Activated gamma-delta T cell treated with Interleukin-2 at 50 U/mL for 16 hours (primary cell): Measurements from ENCODE around the gene GSTK1.
A peak's percentile ranks its signal among the peaks of the same experiment; 100 is the strongest.
"Not testable (repeated sequence)": the region's sequence is repeated elsewhere in the genome, so short reads cannot be mapped to it uniquely, and the experiment has no call there.

Source experiments
- DNase-seq: peaks from one replicate; pipeline ENCODE4 v3.0.0-alpha.2; 2020

The GSTK1 gene

GRCh38 chr7:143279186-143280098 lies 16.2 kb downstream of the GSTK1 start:
- DNase-seq, result no peak

- no peak for DNase-seq
Measured at GRCh38 chr7:143280160-143280559, 16.9 kb downstream of the GSTK1 start.

- no peak for DNase-seq
Measured at GRCh38 chr7:143280566-143280965, 17.3 kb downstream of the GSTK1 start.

- no peak for DNase-seq
Measured at GRCh38 chr7:143281529-143281928, 18.3 kb downstream of the GSTK1 start.

GRCh38 chr7:143282124-143282523 lies 18.9 kb downstream of the GSTK1 start:
- DNase-seq, result no peak

- no peak for DNase-seq
Measured at GRCh38 chr7:143283381-143283780, 20.1 kb downstream of the GSTK1 start.

- DNase-seq, result no peak
Measured at GRCh38 chr7:143284591-143285469, 21.6 kb downstream of the GSTK1 start, which contains the start of gene TMEM139. TMEM139 (plus strand) TSS chr7:143284958; CDS start chr7:143285958, 1,000 bp downstream.

GRCh38 chr7:143285470-143285778 lies 22.2 kb downstream of the GSTK1 start:
- no peak for DNase-seq

GRCh38 chr7:143285806-143286521 lies 22.7 kb downstream of the GSTK1 start:
- no peak for DNase-seq

GRCh38 chr7:143286522-143286890 lies 23.3 kb downstream of the GSTK1 start:
- DNase-seq, result no peak

GRCh38 chr7:143287339-143287934 lies 24.2 kb downstream of the GSTK1 start:
- no peak for DNase-seq

GRCh38 chr7:143287935-143288826 lies 24.9 kb downstream of the GSTK1 start, which contains the start of gene CASP2:
CASP2 (plus strand) TSS chr7:143288351; CDS start chr7:143288456, 105 bp downstream.
- DNase-seq, result peak; percentile 99

GRCh38 chr7:143288836-143289235 lies 25.6 kb downstream of the GSTK1 start:
- DNase-seq, result no peak

- DNase-seq, result no peak
Measured at GRCh38 chr7:143289421-143289820, 26.2 kb downstream of the GSTK1 start.

- not testable (repeated sequence) for DNase-seq
Measured at GRCh38 chr7:143289888-143290287, 26.6 kb downstream of the GSTK1 start.

- no peak for DNase-seq
Measured at GRCh38 chr7:143290293-143290692, 27.1 kb downstream of the GSTK1 start.

GRCh38 chr7:143292876-143293275 lies 29.6 kb downstream of the GSTK1 start:
- DNase-seq, result no peak

- no peak for DNase-seq
Measured at GRCh38 chr7:143295870-143296269, 32.6 kb downstream of the GSTK1 start.

GRCh38 chr7:143296686-143297085 lies 33.4 kb downstream of the GSTK1 start:
- no peak for DNase-seq

GRCh38 chr7:143299346-143299745 lies 36.1 kb downstream of the GSTK1 start:
- no peak for DNase-seq

- peak; percentile 63 for DNase-seq
Measured at GRCh38 chr7:143299840-143300239, 36.6 kb downstream of the GSTK1 start.
